ENCODE data around the gene ADGRE3.

The ADGRE3 gene

DNA sequence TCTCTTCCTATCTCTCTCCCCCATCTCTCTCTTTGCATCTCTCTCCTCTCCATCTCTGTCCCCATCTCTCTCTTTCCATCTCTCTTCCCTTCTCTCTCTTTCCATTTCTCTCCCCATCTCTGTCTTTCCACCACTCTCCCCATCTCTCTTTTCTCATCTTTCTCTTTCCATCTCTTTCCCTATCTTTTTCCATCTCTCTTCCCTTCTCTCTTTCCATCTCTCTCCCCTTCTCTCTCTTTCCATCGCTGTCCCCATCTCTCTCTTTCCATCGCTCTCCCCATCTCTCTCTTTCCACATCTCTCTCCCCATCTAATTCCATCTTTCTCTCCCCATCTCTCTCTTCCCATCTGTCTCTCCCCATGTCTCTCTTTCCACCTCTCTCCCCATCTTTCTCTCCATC, 24.5 kb downstream of the ADGRE3 start:
- no peak overlapping the region for H2AFZ ChIP-seq (ENCODE audit: low read depth, low read length)
- DNase-seq = no peak

GRCh38 chr19:14649020-14649419, 25.6 kb downstream of the ADGRE3 start:
- H3K27me3 ChIP-seq (ENCODE audit: insufficient read depth, low read length, poor library complexity) = no peaks in the 10 kb centered on the region
- no peak overlapping the region for H2AFZ ChIP-seq (ENCODE audit: low read depth, low read length)

More for the DNA sequence above, 24.5 kb downstream of the ADGRE3 start:
- no peaks in the 10 kb centered on the region for H3K27me3 ChIP-seq (ENCODE audit: insufficient read depth, low read length, poor library complexity)
- no peak overlapping the region for H3K4me2 ChIP-seq (ENCODE audit: insufficient read depth, low read length)
- no peaks in the 10 kb centered on the region for H4K20me1 ChIP-seq (ENCODE audit: insufficient read depth, low read length)
- TF ChIP-seq EZH2 (IDR thresholded peaks at IDR 0.05; ENCODE audit: borderline replicate concordance, low read depth, low read length, severe bottlenecking) (no peak), CTCF (IDR thresholded peaks at IDR 0.05; ENCODE audit: borderline replicate concordance, extremely low read depth, low read length, poor library complexity, severe bottlenecking) (no peak)
- no peak overlapping the region for H3K27ac ChIP-seq (ENCODE audit: low read length)
- H3K4me3 ChIP-seq (ENCODE audit: low read depth in 1 of 2, low read length in 2 of 2) = no peak overlapping the region
- H3K9ac ChIP-seq (ENCODE audit: low read depth, low read length) = no peak overlapping the region
- H3K9me3 ChIP-seq (ENCODE audit: insufficient read depth, low read length, severe bottlenecking) = no peaks in the 10 kb centered on the region
- no peaks in the 10 kb centered on the region for H3K36me3 ChIP-seq (ENCODE audit: insufficient read depth, low read length)
- no peak for ATAC-seq (ENCODE audit: insufficient read depth, low read depth)
- H3K79me2 ChIP-seq (ENCODE audit: insufficient read depth, low read length) = no peaks in the 10 kb centered on the region
- no peaks in the 10 kb centered on the region for H3K4me1 ChIP-seq (ENCODE audit: insufficient read depth, low read length)

GRCh38 chr19:14648506-14648905, 26.1 kb downstream of the ADGRE3 start:
- H3K27me3 ChIP-seq (ENCODE audit: insufficient read depth, low read length, poor library complexity) = no peaks in the 10 kb centered on the region
- no peak overlapping the region for H3K4me3 ChIP-seq (ENCODE audit: low read depth in 1 of 2, low read length in 2 of 2)
- H3K27ac ChIP-seq (ENCODE audit: low read length) = no peak overlapping the region
- no peaks in the 10 kb centered on the region for H3K36me3 ChIP-seq (ENCODE audit: insufficient read depth, low read length)
- no peak overlapping the region for H3K9ac ChIP-seq (ENCODE audit: low read depth, low read length)
- H2AFZ ChIP-seq (ENCODE audit: low read depth, low read length) = no peak overlapping the region
- no peak overlapping the region for H3K4me2 ChIP-seq (ENCODE audit: insufficient read depth, low read length)
- no peaks in the 10 kb centered on the region for H3K79me2 ChIP-seq (ENCODE audit: insufficient read depth, low read length)
- TF ChIP-seq CTCF (IDR thresholded peaks at IDR 0.05; ENCODE audit: borderline replicate concordance, extremely low read depth, low read length, poor library complexity, severe bottlenecking) = no peak
- no peak for TF ChIP-seq EZH2 (IDR thresholded peaks at IDR 0.05; ENCODE audit: borderline replicate concordance, low read depth, low read length, severe bottlenecking)
- H3K4me1 ChIP-seq (ENCODE audit: insufficient read depth, low read length) = no peaks in the 10 kb centered on the region
- H4K20me1 ChIP-seq (ENCODE audit: insufficient read depth, low read length) = no peaks in the 10 kb centered on the region
- ATAC-seq (ENCODE audit: insufficient read depth, low read depth) (no peak), DNase-seq (no peak)
- no peaks in the 10 kb centered on the region for H3K9me3 ChIP-seq (ENCODE audit: insufficient read depth, low read length, severe bottlenecking)

More at GRCh38 chr19:14649020-14649419, 25.6 kb downstream of the ADGRE3 start:
- Histone ChIP-seq H3K36me3 (ENCODE audit: insufficient read depth, low read length) (no peaks in the 10 kb centered on the region), H3K9ac (ENCODE audit: low read depth, low read length) (no peak overlapping the region), H3K27ac (ENCODE audit: low read length) (no peak overlapping the region), H4K20me1 (ENCODE audit: insufficient read depth, low read length) (no peaks in the 10 kb centered on the region), H3K4me3 (ENCODE audit: low read depth in 1 of 2, low read length in 2 of 2) (no peak overlapping the region), H3K4me1 (ENCODE audit: insufficient read depth, low read length) (no peaks in the 10 kb centered on the region), H3K4me2 (ENCODE audit: insufficient read depth, low read length) (no peak overlapping the region), H3K79me2 (ENCODE audit: insufficient read depth, low read length) (no peaks in the 10 kb centered on the region), H3K9me3 (ENCODE audit: insufficient read depth, low read length, severe bottlenecking) (no peaks in the 10 kb centered on the region)
- no peak for TF ChIP-seq CTCF (IDR thresholded peaks at IDR 0.05; ENCODE audit: borderline replicate concordance, extremely low read depth, low read length, poor library complexity, severe bottlenecking)
- TF ChIP-seq EZH2 (IDR thresholded peaks at IDR 0.05; ENCODE audit: borderline replicate concordance, low read depth, low read length, severe bottlenecking) = no peak
- ATAC-seq (ENCODE audit: insufficient read depth, low read depth) (no peak), DNase-seq (no peak)
